WI38 (cell line): ENCODE data around the gene STAMBPL1.
A peak's percentile ranks its signal among the peaks of the same experiment; 100 is the strongest.

ENCODE experiments used
- H3K4me3 ChIP-seq: 2 replicates; pipeline ENCODE4 v1.5.1; 2011; ENCODE audit warnings: low read depth, mild to moderate bottlenecking, control low read depth, low read length
- CTCF ChIP-seq: IDR thresholded peaks from 2 replicates; pipeline ENCODE4 v1.5.1; 2012; ENCODE audit warnings: low read depth, mild to moderate bottlenecking, control low read depth, low read length

Gene STAMBPL1

GRCh38 chr10:88949912-88950837 lies 70.1 kb downstream of the STAMBPL1 start:
- TF ChIP-seq CTCF, result no peak

GRCh38 chr10:88952647-88953111 lies 72.6 kb downstream of the STAMBPL1 start, which contains the start of gene ACTA2:
Gene ACTA2 (minus strand): TSS chr10:88952773. CDS start chr10:88948930, 3,843 bp downstream.
- peak within 1 kb of the TSS; percentile 60 for H3K4me3 ChIP-seq
- TF ChIP-seq CTCF, result no peak

More at GRCh38 chr10:88949912-88950837, 70.1 kb downstream of the STAMBPL1 start:
- peak overlapping the region; percentile 60 for H3K4me3 ChIP-seq

DNA sequence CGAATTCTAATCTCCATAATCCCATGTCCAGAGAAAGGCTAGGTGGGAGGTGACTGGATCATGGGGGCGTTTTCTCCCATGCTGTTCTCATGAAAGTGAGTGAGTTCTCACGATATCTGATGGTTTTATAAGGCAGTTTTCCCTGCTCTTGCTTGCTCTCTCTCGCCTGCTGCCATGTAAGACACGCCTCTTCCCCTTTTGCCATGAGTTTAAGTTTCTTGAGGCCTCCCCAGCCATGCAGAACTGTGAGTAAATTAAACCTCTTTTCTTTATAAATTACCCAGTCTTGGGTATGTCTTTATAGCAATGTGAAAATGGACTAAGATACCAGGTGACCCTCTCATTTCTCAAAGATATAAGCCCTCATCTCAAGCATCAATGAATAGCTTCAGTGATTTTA lies 73.6 kb downstream of the STAMBPL1 start:
- no peak for TF ChIP-seq CTCF
- no peak overlapping the region for H3K4me3 ChIP-seq

GRCh38 chr10:88954458-88955083 lies 74.5 kb downstream of the STAMBPL1 start:
- no peak for TF ChIP-seq CTCF
- no peak overlapping the region for H3K4me3 ChIP-seq

GRCh38 chr10:88957381-88957780 lies 77.3 kb downstream of the STAMBPL1 start:
- TF ChIP-seq CTCF, result no peak
- no peak overlapping the region for H3K4me3 ChIP-seq

- no peak for TF ChIP-seq CTCF
These were observed 78.7 kb downstream of the STAMBPL1 start for GRCh38 chr10:88958721-88959120.

GRCh38 chr10:88960802-88961201 lies 80.8 kb downstream of the STAMBPL1 start:
- TF ChIP-seq CTCF, result no peak
- H3K4me3 ChIP-seq, result no peak overlapping the region

More at GRCh38 chr10:88958721-88959120, 78.7 kb downstream of the STAMBPL1 start:
- no peak overlapping the region for H3K4me3 ChIP-seq
